HepG2 (cell line): ENCODE data around the gene DCST2. TPM values are rescaled to one million over a fixed set of nuclear protein-coding genes. Genes with fewer than 3 reads are reported as not detected.
A peak's percentile ranks its signal among the peaks of the same experiment; 100 is the strongest.

ENCODE experiments used
- CCAR2 ChIP-seq: fragments of 200-400 bp; formaldehyde crosslinking; optimal IDR thresholded peaks from 2 replicates; pipeline ENCODE3; 2018; ENCODE audit warnings: low read depth, mild to moderate bottlenecking, low read length, moderate library complexity
- IKZF1 ChIP-seq: fragments of 450-650 bp; IDR thresholded peaks from 2 replicates; pipeline ENCODE4 v1.7.1; 2016
- IRF9 ChIP-seq: sonication (generic); formaldehyde crosslinking; IDR thresholded peaks from 2 replicates; pipeline ENCODE4 v1.8.0; 2022; ENCODE audit warnings: missing genetic modification reagents, mild to moderate bottlenecking, borderline replicate concordance
- KAT8 ChIP-seq: IDR thresholded peaks from 2 replicates; pipeline ENCODE4 v1.6.1; 2016; ENCODE audit warnings: missing genetic modification reagents, missing compliant biosample characterization
- KDM3A ChIP-seq: IDR thresholded peaks from 2 replicates; pipeline ENCODE4 v1.6.1; 2018; ENCODE audit warnings: low read depth, missing compliant biosample characterization
- KMT2A ChIP-seq: sonication (generic); formaldehyde crosslinking; IDR thresholded peaks from 2 replicates; pipeline ENCODE4 v1.4.0; 2020; ENCODE audit warnings: missing genetic modification reagents
- NFE2 ChIP-seq: sonication (generic); formaldehyde crosslinking; IDR thresholded peaks from 2 replicates; pipeline ENCODE4 v1.4.0; 2020; ENCODE audit warnings: missing genetic modification reagents
- NR3C1 ChIP-seq: sonication (generic); formaldehyde crosslinking; IDR thresholded peaks from 2 replicates; pipeline ENCODE4 v1.4.0; 2020; ENCODE audit warnings: missing genetic modification reagents
- POLR2G ChIP-seq: fragments of 200-400 bp; formaldehyde crosslinking; IDR thresholded peaks from 2 replicates; pipeline ENCODE4 v1.6.1; 2018; ENCODE audit warnings: mild to moderate bottlenecking, low read depth, low read length, moderate library complexity
- RAD21 ChIP-seq: fragments of 450-650 bp; formaldehyde crosslinking; IDR thresholded peaks from 2 replicates; pipeline ENCODE4 v1.5.0; 2020; ENCODE audit warnings: mild to moderate bottlenecking
- RBM39 ChIP-seq: fragments of 200-400 bp; formaldehyde crosslinking; IDR thresholded peaks from one replicate; pipeline ENCODE4 v1.6.1; 2018; ENCODE audit warnings: antibody characterized with exemption, mild to moderate bottlenecking, low read depth, low read length; ENCODE audit not compliant: poor library complexity, severe bottlenecking
- ZNF574 ChIP-seq: sonication (generic); formaldehyde crosslinking; IDR thresholded peaks from 2 replicates; pipeline ENCODE4 v1.4.0; 2020; ENCODE audit warnings: missing genetic modification reagents
- polyA plus RNA-seq, 8 experiments: library from polyadenylated mRNA; depleted of rRNA in 3 of 8; stranded (reverse) in 7 of 8; unstranded in 1 of 8; fragments of >200 nt; fragmentation: Illumina TruSeq in 4 of 8; extraction: Trizol in 4 of 8; gene quantifications; 2 replicates each; pipeline versions ENCODE4 v1.2.1 to v1.2.3, GENCODE V29; 2011 to 2016; ENCODE audit warnings: low read depth in 4 of 8, missing spikeins in 1 of 8, mixed read lengths in 1 of 8; ENCODE audit not compliant: insufficient read depth in 1 of 8
- total RNA-seq, 5 experiments: library from RNA; depleted of rRNA; stranded (reverse); fragments of >200 nt; fragmentation: Illumina TruSeq; extraction: Trizol; gene quantifications; 2 replicates each; pipeline ENCODE4 v1.2.3, GENCODE V29; 2016; ENCODE audit warnings: low read depth in 1 of 5
- TF ChIP-seq, protein P1 (sequence below): sonication (generic); formaldehyde crosslinking; IDR thresholded peaks from 2 replicates; pipeline ENCODE4 v1.5.0; 2020; ENCODE audit warnings: missing genetic modification reagents
- TF ChIP-seq, protein P2 (sequence below): sonication (generic); formaldehyde crosslinking; IDR thresholded peaks from 2 replicates; pipeline ENCODE4 v1.4.0; 2020; ENCODE audit warnings: missing genetic modification reagents
- TF ChIP-seq, protein P3 (sequence below): IDR thresholded peaks from 2 replicates; pipeline ENCODE4 v1.6.1; 2016; ENCODE audit warnings: low read depth
- TF ChIP-seq, protein P4 (sequence below): IDR thresholded peaks from 2 replicates; pipeline ENCODE4 v1.6.1; 2016; ENCODE audit warnings: missing genetic modification reagents, missing compliant biosample characterization

DCST2 gene
- total and polyA plus RNA-seq, 2 of the 13 experiments (the other 11 are each of a cell fraction or from before 2014, with no cell fraction given), result 0.74 TPM; not detected in 1

DNA sequence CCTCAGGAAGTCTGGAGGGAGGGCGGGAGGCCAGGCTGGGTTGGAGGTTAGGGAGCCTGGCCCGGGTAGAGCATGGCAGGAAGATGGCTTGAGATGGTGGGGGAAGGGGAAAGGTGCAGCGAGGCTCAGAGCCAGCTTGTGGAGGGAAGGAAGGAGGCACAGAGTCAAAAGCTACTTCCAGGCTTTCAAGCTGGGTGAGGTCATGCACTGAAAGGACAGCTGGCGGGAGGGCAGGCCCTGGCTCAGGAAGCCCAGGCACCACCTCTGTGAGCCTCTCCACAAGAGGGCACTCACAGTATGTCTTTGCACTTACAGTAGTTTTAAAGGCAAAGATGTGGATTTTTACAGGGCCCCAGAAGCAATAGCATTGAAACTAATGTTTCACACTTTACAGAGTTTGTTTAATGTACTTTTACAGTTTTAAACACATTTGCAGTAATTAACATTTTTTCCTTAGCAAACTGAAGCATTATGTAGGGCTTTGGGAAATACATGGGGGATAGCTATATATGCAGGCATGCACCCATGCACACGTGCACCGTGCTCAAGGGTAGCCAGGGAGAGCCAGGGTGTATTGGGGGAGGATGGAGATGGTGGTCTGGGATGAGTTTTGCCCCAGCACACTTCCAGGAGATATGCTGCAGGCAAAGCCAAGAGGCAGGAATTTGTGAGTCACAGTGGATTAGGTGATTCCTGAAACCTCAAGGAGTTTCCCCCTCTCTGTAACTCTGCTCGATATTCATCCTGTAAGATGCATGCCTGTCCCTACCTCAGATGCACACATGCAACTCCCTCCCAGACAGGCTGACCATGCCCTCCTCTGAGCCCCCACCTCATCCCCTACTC lies 11.5 kb upstream of the DCST2 start (continued):
- TF ChIP-seq KDM3A (CRISPR knock-in tag) (0 out of 2 replicates have a peak, but pooled peaks have one; percentile 42), KMT2A (CRISPR knock-in tag) (no peak), RBM39 (no peak), RAD21 (CRISPR knock-in tag) (peak; percentile 81), CCAR2 (no peak), IKZF1 (no peak), KAT8 (CRISPR knock-in tag) (0 out of 2 replicates have a peak, but pooled peaks have one; percentile 34), IRF9 (no peak), ZNF574 (0 out of 2 replicates have a peak, but pooled peaks have one; percentile 23), NR3C1 (CRISPR knock-in tag) (no peak), POLR2G (no peak), NFE2 (CRISPR knock-in tag) (no peak)
- TF ChIP-seq, protein P1, sequence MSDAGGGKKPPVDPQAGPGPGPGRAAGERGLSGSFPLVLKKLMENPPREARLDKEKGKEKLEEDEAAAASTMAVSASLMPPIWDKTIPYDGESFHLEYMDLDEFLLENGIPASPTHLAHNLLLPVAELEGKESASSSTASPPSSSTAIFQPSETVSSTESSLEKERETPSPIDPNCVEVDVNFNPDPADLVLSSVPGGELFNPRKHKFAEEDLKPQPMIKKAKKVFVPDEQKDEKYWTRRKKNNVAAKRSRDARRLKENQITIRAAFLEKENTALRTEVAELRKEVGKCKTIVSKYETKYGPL, result no peak
- TF ChIP-seq, protein P2, sequence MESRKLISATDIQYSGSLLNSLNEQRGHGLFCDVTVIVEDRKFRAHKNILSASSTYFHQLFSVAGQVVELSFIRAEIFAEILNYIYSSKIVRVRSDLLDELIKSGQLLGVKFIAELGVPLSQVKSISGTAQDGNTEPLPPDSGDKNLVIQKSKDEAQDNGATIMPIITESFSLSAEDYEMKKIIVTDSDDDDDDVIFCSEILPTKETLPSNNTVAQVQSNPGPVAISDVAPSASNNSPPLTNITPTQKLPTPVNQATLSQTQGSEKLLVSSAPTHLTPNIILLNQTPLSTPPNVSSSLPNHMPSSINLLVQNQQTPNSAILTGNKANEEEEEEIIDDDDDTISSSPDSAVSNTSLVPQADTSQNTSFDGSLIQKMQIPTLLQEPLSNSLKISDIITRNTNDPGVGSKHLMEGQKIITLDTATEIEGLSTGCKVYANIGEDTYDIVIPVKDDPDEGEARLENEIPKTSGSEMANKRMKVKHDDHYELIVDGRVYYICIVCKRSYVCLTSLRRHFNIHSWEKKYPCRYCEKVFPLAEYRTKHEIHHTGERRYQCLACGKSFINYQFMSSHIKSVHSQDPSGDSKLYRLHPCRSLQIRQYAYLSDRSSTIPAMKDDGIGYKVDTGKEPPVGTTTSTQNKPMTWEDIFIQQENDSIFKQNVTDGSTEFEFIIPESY (CRISPR knock-in tag), result peak; percentile 52
- TF ChIP-seq, protein P3, sequence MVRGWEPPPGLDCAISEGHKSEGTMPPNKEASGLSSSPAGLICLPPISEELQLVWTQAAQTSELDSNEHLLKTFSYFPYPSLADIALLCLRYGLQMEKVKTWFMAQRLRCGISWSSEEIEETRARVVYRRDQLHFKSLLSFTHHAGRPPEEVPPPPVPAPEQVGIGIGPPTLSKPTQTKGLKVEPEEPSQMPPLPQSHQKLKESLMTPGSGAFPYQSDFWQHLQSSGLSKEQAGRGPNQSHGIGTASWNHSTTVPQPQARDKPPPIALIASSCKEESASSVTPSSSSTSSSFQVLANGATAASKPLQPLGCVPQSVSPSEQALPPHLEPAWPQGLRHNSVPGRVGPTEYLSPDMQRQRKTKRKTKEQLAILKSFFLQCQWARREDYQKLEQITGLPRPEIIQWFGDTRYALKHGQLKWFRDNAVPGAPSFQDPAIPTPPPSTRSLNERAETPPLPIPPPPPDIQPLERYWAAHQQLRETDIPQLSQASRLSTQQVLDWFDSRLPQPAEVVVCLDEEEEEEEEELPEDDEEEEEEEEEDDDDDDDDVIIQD (CRISPR knock-in tag), result 0 out of 2 replicates have a peak, but pooled peaks have one; percentile 21
- TF ChIP-seq, protein P4, sequence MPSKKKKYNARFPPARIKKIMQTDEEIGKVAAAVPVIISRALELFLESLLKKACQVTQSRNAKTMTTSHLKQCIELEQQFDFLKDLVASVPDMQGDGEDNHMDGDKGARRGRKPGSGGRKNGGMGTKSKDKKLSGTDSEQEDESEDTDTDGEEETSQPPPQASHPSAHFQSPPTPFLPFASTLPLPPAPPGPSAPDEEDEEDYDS (CRISPR knock-in tag), result peak; percentile 33; the same call in 1 of the 2 replicates
